NCI-H2227 (cell line): ENCODE results near the gene GLCE.
"Not testable (repeated sequence)": the region's sequence is repeated elsewhere in the genome, so short reads cannot be mapped to it uniquely, and the experiment has no call there.

Source experiments
- DNase-seq: peaks from one replicate; lab custom pipeline; 2025; ENCODE audit not compliant: unreplicated experiment; lab: John Stamatoyannopoulos, UW

GLCE gene

DNA sequence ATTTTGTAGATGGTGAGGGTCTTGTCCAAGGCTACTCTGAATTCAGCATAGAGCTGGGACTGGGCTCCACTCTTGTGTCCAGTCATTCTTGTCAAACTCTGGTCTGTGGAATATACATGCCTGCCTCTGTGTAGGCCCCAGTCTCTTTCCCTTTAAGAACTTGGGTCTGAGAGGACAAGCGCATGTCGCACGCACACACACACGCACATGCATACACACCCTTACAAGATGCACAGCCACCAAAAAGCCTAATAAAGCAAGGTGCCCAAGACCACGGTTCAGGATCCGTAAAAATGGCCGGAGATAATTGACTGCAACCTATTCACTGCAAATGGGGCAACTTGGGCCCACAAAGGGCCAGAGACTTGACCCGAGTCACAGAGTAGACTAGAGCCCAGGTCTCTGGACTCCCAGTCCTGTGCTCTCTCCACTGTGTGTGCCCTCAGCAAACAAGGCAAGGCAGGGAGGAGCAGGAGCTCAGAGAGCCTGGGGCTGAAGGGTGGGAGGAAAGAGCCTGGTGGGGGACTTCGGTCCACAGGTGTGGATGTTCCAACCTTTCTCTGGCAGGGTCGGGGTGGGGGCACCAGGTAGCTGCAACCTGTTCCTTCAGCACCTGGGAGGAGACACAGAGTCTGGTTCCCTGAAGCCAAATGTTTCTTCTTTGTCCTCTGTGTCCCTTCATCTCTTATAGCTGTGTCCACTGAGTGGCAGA lies 137.4 kb downstream of the GLCE start:
- DNase-seq = no peak

DNA sequence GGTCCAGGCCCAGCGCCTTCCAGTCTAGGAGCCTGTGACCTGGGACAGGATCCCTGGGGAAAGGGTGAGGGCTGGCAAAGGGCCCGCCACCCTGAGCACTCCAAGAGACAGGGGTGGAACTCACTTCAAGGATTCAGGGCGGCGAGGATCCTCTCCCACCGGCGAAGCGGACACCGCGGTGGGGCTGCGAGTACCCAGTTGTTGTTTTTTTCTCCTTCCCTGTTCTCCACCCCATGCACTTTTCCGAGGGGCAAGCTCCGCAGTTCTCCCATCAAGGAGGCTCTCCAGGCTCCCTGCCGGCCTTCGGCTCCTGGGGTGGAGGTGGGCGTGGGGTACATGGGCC lies 137.9 kb downstream of the GLCE start:
- DNase-seq = no peak

DNA sequence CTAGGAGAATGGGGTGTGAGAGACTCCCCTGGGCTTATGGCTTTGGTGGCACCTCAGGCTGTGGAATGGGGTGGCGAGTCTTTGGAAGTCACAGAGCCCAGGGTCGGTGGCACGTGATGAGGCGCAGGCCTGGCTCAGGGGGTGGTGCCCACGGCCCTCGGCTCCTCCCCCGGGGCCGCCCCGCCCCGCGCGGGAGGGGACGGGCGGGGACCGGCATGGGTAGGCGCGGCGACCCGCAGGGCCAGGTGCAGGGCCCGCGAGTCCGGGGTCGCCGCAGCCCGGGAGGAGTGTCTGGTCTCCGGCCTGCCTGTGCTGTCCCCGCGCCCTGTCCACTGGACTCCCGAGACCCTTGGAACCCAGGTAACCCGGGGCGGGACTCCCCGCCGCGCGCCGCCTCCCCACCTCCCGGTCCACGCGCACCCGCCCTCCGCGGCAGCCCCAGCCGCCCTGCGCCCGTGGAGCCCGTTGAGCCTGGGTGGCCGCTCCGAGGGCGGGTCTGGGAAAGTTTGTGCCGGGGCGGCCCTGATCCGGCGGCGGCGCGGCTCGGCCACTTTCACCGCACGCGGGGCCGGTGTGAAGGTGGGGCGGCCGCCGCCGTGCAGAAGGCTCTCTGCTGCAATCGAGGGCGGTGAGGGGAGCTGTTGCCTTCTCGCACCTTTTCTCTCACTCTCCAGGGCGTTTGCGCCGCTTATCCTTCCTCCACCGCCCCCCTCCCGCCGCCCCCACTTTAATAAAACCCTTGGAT lies 138.4 kb downstream of the GLCE start, which contains the start of gene PAQR5:
Gene PAQR5, plus strand, starts transcription at position 216 of the 745 bp plus-strand sequence. CDS start 61,169 bp downstream, outside the sequence.
- peak; percentile 68 for DNase-seq

DNA sequence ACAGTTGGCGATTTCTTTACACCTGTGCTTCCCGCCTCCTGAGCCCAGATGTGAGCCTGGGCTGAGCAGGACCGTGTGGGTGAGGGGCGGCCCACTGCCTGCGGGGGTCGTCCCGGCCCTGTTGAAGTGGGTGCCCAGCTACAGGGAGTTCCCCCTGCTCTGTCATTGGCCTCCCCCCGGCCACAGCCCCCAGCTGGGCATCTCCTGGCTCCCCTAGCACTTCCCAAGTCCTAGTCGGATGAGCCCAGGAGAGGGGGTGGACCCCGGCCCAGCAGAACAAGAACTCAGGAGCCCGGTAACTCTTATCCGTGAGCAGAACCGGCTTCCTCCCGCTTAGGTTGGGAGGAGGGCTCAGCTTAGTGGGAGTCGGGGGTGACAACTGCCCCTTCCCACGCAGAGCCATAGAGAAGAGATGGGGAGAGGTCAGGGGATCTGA lies 139.0 kb downstream of the GLCE start:
- no peak for DNase-seq

DNA sequence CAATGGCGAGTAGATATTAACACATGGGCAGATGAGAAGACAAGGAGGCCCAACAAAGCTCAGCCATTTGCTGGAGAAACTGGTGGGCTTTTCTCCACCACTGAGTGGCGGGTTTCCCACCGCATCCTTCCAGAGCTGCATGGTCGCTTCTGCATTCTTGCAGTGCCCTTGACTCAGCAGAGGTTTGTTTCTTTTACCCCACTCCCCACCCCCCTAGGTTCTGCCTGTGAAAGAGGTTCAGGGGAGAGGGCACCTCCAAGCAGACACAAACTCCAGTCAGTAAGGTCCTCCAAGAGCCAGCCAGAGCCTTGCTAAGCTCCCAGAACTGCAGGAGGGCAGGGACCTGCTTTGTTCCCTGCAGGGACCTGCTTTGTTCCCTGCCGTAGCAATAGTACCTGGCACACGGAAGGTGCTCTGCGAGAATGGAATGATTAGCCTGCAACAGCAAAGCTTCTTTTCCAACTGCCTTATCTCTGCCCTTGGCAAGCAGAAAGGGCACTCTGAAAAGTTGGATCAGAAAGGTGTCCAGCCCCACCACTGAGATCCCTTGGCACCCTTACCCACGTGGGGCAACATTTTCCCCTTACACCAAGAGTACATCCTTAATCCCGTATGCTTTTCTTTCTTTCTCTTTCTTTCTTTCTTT lies 139.6 kb downstream of the GLCE start:
- no peak for DNase-seq

DNA sequence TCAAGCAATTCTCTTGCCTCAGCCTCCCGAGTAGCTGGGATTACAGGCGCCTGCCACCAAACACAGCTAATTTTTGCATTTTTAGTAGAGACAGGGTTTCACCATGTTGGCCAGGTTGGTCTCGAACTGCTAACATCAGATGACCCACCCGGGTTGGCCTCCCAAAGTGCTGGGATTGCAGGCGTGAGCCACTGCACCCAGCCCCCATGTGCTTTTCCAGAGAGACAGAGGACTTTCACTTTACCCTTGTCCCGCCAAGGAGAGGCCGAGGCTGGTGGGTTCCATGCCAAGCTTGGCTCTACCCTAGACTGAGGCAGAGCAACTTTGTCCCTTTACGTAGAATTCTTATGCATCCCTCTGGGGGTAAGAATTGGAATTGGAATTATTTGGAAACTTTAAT lies 140.7 kb downstream of the GLCE start:
- not testable (repeated sequence) for DNase-seq

DNA sequence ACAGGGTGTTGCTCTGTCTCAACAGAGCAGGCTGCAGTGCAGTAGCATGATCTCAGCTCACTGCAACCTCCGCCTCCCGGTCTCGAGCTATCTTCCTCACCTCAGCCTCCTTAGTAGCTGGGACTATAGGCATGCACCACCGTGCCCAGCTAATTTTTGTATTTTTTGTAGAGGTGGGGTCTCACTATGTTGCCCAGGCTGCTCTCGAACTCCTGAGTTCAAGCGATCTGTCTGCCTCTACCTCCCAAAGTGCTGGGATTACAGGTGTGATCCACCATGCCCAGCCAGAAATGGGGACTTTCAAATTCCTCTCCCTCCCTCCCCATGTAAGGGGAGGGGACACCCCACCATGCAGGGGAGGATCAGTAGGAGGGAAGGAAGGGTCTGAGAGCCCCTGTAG lies 141.7 kb downstream of the GLCE start:
- DNase-seq = not testable (repeated sequence)

DNA sequence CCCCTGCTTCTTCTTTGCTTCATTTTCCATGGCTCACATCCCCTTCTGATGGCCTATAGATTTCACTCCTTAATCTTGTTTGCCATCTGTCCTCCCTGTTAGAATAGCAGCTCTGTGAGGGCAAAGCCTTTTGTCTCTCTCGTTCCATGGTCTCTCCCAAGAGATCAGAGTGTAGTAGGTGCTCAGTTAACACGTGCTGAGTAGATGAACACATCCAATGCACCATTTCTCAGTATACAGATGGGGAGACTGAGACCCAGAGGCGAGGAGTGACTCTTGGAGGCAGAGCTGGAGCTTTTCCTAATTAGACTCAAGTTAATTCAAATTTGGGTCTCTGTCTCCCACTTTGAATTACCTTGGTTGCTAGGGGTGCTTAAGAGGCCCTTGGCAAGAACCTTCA lies 142.5 kb downstream of the GLCE start:
- no peak for DNase-seq

DNA sequence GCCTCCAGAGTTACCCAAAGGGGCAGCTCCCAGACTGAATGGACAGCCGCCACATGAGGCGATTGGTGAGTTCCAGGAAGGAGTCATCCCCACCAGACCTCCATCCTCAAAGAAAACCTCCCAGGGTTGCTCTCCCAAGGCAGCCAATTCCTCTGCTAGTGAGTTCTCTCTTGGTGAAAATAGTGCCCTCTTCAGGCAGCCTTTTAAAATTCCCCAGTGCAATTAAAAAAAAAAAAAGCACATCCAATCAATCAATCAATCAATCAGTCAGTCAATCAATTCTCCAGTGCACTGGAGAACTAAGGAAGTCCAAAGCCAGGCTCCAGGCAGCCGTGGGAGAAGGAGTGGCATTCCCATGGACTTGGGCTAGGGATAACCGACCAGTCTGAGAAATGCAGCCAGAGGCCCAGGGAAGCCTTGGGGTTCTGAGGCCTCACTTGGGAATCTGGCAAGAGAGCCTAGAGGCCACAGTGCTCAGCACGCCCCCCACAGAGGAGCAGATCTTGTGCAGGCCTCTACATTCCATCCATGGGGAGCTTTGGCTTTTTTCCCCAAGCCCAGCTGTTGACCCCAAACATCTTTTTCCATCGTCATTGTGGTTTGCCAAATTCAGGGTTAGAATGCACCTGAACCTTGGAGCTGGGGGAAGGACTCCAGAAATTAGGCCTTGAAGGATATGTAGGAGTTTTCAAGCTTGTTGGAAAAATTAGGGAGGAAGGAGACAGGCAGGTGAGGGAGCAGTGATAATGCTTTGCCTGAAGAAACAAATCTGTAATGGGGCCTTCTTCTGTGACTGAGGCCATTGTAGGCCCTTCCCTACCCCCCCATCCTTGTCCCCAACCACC lies 143.1 kb downstream of the GLCE start:
- DNase-seq = no peak

DNA sequence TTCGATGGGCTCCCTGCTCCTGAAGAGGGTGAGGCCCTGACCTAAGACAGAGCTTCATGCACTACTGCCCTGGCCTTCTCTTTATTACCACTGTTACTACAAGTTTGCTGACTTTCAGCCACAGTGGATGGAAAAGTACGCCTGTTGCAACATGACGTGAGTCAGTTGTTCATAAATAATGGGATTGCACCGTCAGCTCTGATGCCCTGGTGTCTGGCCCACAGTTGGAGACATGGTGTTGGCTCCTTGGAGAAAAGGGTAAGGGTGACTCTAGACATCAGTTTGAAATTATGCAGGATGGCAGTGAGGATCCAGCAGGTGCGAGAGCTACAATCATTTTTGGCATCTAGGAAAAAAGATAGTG lies 143.7 kb downstream of the GLCE start:
- DNase-seq = no peak

DNA sequence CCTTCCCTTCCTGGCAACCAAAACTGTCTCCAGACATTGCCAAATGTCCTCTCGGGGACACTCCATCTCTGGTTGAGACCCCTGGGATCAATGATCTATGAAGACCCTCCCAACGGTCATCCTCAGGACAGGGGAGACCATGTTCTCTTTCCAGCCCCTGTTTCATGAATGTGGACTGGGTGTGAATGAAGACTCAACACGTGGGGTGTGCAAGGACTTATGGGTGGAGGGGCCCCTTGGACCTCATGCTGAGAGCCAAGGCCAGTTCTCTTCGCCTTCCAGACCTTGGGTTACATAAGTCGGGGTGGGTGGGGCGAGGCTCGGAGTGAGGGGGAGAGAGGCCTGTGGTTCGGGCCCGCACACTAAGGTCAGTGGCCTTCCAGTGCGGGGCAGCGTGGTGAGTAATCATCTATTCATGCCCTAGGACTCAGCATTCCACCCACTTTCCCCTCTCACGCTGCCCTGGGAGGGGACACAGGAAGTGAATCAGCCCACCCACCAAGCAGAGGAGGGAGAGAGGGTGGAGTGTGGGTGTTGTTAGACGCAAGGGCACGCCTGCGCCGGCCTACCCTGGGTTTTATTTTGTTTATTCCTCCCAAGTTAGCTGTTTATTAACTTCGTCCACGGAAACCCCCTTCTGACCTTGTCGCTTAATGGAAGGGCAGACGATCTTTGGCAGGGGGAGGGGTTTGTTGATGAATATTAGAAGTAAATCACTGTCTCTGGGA lies 144.9 kb downstream of the GLCE start:
- DNase-seq = no peak

DNA sequence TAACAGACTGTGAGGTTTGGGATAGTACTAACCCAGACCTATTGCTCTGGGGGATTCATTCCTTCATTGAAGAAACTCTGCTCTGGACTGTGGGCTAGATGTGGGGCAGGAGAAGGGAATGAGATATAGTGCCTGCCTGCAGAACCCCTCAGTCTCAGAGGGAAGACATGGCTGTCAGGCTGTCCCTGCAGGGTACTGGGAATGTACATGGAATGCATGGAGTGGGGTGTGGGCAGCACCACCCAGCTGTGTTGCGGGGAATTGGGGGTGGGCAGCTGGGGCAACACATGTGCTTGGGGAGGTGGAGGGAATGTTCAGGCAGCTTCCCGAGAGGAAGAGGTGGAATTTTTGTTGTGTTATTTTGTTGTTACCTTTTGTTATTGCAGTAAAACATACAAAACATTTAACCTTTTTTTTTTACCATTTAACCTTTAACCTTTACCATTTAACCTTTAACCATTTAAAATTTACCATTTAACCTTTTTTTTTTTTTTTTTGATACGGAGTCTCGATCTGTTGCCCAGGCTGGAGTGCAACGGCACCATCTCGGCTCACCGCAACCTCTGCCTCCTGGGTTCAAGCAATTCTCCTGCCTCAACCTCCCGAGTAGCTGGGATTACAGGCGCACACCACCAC lies 145.6 kb downstream of the GLCE start:
- no peak for DNase-seq

DNA sequence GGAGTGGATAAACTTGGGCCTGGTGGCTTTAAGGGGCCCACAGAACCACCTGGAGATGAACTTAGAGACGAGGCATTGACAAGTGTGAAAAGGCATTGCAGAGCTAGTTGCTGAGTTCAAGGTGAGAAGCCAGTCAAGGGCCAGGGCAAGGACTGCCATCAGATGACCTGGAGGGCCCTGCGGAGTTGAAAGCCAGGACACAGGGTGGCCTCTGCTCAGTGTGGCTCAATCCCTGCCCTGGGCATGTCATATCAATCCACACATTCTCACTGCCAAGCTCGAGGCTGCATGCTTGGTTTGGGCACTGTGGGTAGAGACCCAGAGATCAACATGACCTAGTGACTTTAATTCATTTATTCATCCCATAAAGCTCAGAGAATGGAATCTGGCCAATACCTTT lies 147.5 kb downstream of the GLCE start:
- no peak for DNase-seq

DNA sequence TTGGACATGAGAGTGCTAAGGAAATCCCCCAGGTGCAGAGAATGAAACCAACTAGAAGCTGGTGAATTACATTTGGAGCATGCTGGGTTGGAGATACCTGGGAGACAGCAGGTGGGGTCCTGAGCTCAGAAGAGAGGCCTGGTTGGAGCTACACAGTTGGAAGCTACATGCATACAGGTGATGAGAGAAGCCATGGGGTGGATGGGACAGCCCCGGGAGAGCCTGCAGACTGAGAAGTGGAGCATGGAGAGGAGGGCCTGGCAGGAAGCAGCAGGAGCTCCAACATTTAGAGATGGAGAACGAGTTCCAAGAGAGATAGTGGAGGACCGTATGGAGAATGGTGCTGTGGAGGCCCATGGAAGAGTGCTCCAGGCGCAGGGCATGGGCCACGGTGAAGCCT lies 148.5 kb downstream of the GLCE start:
- no peak for DNase-seq

DNA sequence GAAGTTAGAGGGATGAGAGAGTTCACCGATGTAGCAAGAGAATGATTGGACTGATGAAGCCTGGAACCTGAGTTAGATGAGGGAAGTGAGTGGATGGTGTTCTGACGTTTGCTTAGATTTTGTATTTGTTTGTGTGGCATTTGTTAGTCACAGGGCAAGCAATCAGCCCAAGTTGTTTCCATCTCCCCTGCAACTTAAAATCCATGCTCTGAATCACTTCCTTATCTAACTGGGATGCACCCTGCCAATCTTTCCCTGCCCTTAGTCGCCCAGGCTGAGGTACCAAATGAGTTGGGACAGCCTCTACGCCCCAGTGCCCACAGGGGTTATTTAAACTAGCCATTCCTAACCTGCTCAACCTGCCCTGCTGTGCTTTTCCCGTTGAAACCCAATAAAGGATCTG lies 150.9 kb downstream of the GLCE start:
- DNase-seq = no peak

DNA sequence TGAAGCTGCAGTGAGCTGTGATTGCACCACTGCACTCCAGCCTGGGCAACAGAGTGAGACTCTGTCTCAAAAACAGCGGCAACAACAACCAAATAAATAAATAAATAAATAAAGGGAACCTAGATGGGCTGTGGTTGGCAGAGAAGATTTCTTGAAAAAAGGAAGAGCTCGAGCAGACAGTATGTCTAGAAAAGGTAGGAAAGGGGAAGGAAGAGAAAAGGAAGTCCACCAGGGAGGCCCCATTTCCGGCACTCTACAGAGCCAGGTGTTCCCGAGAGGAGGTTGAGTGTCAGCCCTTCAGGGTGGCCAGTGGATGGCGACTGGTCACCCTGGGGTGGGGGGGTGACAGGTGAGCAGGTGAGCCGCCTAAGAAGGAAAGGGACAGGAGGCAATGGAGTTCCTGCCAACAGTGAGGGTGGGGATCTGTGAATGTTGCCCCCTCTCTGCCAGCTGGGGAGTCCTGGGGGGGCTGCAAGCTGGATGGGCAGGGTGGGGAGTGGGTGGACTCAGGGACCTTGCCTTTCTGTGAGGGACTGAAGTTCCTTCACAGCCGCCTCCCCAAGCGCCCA lies 153.1 kb downstream of the GLCE start:
- no peak for DNase-seq

DNA sequence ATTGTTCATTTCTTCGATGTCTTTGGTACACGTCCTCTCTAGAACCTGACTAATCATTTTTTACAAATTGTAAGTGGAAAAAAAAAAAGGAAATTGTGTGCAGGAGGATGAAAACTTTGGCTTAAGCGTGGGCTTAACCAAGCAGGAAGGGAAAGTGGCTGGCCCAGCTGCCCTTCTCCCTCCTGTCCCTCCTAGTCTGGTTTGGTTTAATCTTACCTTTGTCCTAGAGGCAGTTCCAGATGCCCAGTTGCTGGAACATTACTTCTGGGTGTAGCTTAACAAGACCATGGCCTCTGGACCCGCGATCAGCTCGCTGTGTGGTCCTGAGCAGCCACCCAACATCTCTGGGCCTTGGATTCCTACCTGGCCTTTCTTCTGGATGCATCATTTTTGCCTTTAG lies 153.7 kb downstream of the GLCE start:
- no peak for DNase-seq

DNA sequence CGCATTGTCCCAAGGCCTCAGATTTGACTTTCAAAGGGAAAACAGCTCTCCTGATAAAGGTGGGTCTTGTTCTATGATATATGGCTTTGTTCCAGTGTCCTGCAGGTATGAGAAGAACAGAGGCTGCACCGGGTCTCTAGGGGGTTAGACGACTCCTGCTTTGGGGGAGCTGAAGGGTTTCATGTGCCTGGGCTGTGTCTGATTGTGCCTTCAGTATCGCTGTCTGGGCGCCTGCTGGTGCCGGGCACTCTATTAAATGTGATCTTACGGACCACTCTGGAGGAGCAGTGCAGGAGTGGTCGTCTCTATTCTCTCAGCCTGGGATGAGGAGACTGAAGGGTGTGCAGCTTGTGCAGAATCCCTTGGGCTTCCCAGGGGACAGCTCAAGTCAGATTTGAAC lies 154.3 kb downstream of the GLCE start:
- DNase-seq = no peak

DNA sequence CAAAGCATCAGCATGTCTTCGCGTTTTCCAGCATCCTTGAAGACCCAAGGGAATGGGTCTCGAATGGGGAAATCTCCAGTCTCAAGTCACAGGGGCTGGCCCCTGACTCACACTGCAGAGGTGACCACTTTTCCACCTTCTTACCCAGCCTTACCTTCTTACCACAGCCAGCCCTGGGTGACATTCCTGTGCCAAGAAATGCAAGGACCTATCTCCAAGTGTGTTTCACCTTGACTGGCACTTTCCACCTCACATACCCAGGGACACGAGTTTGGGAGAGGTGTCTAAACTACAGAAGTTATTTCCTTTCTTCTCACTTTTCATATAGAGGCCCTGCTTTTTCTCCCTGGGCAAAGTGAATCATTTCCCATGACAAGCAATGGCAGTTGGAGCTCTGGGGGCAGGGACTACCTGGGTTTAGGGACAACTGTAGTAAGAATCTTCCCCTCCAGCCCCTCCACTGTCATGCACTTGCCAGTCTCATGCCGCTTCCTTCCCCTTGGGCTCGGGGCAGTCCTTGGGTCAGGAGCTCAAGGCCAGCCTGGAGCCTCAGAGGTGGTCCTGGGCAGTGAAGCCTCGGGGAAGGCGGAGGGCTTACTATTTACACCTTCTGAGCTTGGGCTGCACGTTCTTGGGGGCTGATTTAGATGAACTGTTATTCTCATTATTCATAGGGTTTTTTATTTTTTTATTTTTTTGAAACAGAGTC lies 155.1 kb downstream of the GLCE start:
- DNase-seq = no peak
